8988T (cell line): Measurements from ENCODE around the gene LENEP.

Source experiments
- DNase-seq: peaks from one replicate; pipeline ENCODE4 v3.0.0; 2011

The LENEP gene

GRCh38 chr1:154993572-154994268 is at the start of gene LENEP:
TSS of gene LENEP (plus strand) at chr1:154993586. CDS start at chr1:154993608, 22 bp downstream.
- DNase-seq = no peak

- peak; percentile 70 for DNase-seq
Measured at GRCh38 chr1:154943649-154944400, 49.6 kb upstream of the LENEP start.

- DNase-seq = no peak
Measured at GRCh38 chr1:154944401-154945159, 48.8 kb upstream of the LENEP start.

- no peak for DNase-seq
Measured at GRCh38 chr1:154945160-154945961, 48.0 kb upstream of the LENEP start.

GRCh38 chr1:154945962-154946850 is 47.2 kb upstream of the LENEP start:
- no peak for DNase-seq

GRCh38 chr1:154948079-154948478 is 45.3 kb upstream of the LENEP start:
- no peak for DNase-seq

GRCh38 chr1:154951901-154952657 is 41.3 kb upstream of the LENEP start:
- DNase-seq = no peak

- DNase-seq = no peak
Measured at GRCh38 chr1:154952664-154953063, 40.7 kb upstream of the LENEP start.

GRCh38 chr1:154953611-154954038 is 39.8 kb upstream of the LENEP start:
- no peak for DNase-seq

- no peak for DNase-seq
Measured at GRCh38 chr1:154954541-154954940, 38.8 kb upstream of the LENEP start.

GRCh38 chr1:154955039-154955717 is 38.2 kb upstream of the LENEP start:
- DNase-seq = no peak

GRCh38 chr1:154955718-154956543 is 37.5 kb upstream of the LENEP start, which contains the start of gene PBXIP1:
TSS of gene PBXIP1 (minus strand) at chr1:154956099. CDS start at chr1:154953721, 2,378 bp downstream.
- DNase-seq = peak; percentile 95

GRCh38 chr1:154956544-154956941 is 36.8 kb upstream of the LENEP start:
- no peak for DNase-seq

- no peak for DNase-seq
Measured at GRCh38 chr1:154957091-154957657, 36.2 kb upstream of the LENEP start.

GRCh38 chr1:154958036-154958435 is 35.4 kb upstream of the LENEP start:
- no peak for DNase-seq

GRCh38 chr1:154958681-154959425 is 34.5 kb upstream of the LENEP start:
- no peak for DNase-seq

GRCh38 chr1:154959426-154959780 is 34.0 kb upstream of the LENEP start:
- no peak for DNase-seq
